AG10803 (cell line): ENCODE data around the gene RFESD.
A peak's percentile ranks its signal among the peaks of the same experiment; 100 is the strongest.
"Not testable (repeated sequence)": the region's sequence is repeated elsewhere in the genome, so short reads cannot be mapped to it uniquely, and the experiment has no call there.

Experiments used
- DNase-seq: peaks from one replicate; pipeline ENCODE4 v3.0.0; 2010; ENCODE audit warnings: low read depth
- H3K4me3 ChIP-seq: 2 replicates; pipeline ENCODE4 v1.5.1; 2011; ENCODE audit warnings: mild to moderate bottlenecking, low read length, control low read depth
- TF ChIP-seq, protein P1 (sequence below): conservative IDR thresholded peaks from 2 replicates; pipeline ENCODE4 v1.5.1; 2011; ENCODE audit warnings: mild to moderate bottlenecking, low read length, control low read depth, inconsistent platforms

The RFESD gene

DNA sequence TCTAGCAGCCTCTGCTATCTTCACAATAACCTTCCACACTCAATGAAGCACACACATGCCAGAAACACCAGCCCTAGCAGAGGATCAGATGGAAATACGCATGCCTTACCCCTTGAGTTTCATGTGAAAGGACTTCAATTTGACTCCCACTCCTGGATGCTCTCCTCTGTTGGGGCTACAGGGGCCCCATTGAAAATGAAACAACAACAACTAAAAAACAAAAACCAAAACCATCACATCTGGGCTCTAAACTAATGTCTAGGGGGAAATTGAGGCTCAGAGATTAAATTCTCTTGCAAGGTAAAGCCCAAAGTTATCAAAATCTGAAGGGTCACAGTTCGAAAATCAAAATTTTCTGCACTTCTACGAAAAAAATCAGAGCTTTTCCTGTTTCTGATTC, 7.9 kb upstream of the RFESD start:
- no peak overlapping the region for H3K4me3 ChIP-seq
- no peak for DNase-seq
- TF ChIP-seq, protein P1, sequence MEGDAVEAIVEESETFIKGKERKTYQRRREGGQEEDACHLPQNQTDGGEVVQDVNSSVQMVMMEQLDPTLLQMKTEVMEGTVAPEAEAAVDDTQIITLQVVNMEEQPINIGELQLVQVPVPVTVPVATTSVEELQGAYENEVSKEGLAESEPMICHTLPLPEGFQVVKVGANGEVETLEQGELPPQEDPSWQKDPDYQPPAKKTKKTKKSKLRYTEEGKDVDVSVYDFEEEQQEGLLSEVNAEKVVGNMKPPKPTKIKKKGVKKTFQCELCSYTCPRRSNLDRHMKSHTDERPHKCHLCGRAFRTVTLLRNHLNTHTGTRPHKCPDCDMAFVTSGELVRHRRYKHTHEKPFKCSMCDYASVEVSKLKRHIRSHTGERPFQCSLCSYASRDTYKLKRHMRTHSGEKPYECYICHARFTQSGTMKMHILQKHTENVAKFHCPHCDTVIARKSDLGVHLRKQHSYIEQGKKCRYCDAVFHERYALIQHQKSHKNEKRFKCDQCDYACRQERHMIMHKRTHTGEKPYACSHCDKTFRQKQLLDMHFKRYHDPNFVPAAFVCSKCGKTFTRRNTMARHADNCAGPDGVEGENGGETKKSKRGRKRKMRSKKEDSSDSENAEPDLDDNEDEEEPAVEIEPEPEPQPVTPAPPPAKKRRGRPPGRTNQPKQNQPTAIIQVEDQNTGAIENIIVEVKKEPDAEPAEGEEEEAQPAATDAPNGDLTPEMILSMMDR, result no peak

DNA sequence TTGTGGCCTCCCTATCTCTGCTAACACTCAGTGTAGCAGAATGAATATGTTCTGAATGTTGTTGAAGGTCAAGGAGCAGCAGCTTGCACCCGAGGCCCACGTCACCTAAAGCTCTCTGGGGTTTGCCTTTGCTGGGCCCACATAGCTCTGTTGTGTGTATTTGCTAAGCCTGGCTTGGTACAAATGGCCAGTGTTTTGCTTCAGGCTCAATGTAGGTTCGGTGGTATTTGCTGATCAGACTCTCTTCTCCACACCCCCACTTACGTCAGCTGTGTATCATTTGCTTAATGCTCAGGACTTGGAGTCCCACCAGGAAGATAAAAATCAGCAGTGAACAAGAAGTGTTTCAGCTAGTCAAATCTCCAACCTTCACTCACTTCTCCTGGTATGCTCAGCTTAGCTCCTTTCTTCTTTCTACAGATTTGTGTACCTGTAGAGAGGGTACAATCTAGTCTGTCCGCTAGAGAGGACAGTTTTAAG, 4.8 kb upstream of the RFESD start:
- TF ChIP-seq, protein P1, result no peak
- peak; percentile 22 for DNase-seq
- H3K4me3 ChIP-seq, result no peak overlapping the region

DNA sequence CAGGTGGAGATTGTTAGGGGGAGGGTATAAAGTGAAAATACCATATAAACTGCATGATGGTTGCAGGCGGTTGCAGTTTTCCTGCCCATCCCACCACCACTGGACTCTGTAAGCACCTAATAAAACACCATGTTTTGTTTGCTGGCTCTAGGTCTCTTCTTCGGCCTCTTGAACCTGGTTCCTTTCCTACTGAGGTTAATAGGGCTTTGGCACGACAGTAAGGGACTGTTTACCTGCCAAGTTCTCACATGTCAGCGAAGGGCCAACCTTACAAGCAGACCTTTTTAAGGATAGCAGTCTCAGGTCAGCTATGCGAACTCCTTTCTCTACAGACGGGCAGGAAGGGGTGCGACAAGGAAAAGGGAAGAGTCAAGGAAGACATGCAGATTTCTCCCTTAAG, 3.4 kb upstream of the RFESD start:
- no peak for DNase-seq
- TF ChIP-seq, protein P1, result no peak
- H3K4me3 ChIP-seq, result no peak overlapping the region

DNA sequence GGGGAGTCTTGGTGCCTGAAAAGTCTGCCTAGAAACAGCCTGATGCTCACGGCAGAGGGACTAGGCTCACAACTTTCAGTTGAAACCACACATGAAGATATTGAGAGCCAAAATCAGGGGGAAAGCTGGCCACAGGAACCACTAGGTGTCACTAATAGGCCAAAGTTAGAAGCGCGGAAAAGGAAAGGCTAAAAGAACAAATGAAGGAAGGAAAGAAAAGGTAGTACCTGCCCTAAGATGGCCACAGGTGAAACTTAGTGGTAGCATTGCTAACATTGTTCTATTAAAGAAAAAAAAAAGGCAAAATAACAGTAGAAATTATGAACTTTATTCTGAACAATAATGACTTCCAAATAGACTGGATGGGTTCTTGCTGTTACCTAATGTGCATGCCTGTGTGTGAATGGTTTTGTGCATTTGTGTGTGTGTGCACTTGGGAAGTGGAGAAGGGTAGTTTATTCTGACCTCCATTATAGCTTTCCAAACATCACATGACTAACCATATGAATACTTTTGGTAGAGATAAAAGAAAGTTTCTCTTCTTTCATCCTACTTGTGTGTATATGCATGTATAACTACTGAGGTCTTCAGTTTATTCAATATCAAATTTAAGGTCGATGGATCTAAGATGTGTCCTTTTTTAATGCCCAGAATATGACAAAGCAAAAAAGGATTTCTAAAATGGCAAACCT, 2.1 kb upstream of the RFESD start:
- H3K4me3 ChIP-seq, result no peak overlapping the region
- peak; percentile 57 for DNase-seq
- TF ChIP-seq, protein P1, result peak; percentile 79

DNA sequence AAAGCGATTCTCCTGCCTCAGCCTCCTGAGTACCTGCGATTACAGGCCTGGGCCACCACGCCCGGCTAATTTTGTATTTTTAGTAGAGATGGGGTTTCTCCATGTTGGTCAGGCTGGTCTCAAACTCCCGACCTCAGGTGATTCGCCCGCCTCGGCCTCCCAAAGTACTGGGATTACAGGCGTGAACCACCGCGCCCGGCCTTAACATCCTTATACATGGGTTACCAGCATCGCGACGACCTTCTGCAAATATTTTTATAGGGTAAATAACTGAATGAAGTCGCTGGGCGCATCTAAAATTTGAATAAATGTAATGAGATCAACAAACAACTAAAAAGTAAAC, 380 bp upstream of the RFESD start:
- DNase-seq, result not testable (repeated sequence)
- peak overlapping the region; percentile 33 for H3K4me3 ChIP-seq

DNA sequence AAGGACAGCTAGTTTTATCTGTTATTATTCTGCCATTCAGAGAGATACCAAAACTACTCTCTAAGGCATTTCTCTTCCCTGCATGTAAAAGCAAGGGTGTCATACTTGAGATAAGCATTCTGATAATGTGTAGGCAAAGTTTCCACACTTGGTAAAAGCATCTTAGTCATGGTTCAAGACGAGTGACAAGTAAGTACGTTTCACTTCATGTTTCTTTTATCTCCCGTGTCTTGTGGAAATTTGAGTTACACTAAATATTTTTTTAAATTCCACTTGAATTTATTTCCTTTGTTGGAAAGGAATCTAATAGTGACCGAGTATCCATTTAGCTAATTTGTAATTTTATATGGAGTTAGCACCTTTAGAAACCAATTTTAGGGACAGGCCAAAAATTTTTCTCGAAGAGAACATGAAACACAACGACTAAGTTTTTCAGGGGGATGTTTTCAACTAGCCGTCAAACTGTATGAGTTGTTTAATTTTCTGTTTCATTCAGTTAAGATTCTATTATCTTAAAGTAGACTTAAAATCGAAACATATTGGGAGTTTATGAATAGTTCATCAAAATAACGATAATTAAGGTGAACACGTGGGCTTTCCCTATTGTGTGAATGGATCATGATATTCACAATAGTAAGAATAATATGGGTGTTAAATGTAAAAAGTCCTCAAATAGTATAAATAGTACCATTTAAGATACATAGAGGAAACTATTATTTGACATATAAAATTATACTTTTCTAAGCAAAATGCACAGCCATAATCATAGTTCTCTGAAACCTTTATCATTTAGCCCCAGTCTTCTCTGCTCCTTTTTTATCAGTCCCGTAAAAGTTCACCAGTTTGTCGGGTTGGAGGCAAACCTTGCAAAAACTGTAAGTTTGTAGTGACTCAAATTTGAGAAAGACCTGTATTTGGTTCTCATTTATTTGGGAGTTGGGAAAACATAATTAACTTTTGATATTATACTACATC, 1.6 kb downstream of the RFESD start:
- no peak overlapping the region for H3K4me3 ChIP-seq
- TF ChIP-seq, protein P1, result no peak
- DNase-seq, result no peak

DNA sequence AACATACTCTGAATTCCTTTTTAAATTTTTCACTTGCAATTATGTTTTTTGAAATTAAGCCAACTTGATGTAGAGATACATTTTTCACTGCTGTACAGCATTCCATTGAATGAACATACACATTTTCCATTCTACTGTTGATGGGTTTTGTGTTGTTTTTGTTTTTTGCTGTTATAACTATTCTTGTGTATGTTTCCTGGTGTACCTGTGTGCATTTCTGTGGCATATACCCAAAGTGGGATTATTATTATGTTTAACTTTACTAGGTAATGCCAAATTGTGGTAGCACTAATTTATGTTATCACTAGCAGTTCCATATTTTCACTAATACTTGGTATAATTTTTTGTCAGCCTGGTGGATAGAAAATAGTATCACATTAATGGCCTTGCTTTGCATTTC, 2.7 kb downstream of the RFESD start:
- H3K4me3 ChIP-seq, result no peak overlapping the region
- DNase-seq, result no peak
- TF ChIP-seq, protein P1, result no peak
